GM19395 (cell line): ENCODE results near the gene NEGR1.

Experiments used
- ATAC-seq: cut with Tn5 transposase; IDR thresholded peaks from one replicate; pipeline ENCODE4 v1.9.1; 2021; ENCODE audit warnings: mild to moderate bottlenecking, moderate library complexity; ENCODE audit not compliant: unreplicated experiment

The NEGR1 gene

GRCh38 chr1:71510725-71511124 lies 771.6 kb downstream of the NEGR1 start:
- no peak for ATAC-seq

GRCh38 chr1:71509051-71509595 lies 773.2 kb downstream of the NEGR1 start:
- no peak for ATAC-seq

- ATAC-seq = no peak
Observed at GRCh38 chr1:71502006-71502405, 780.3 kb downstream of the NEGR1 start.

- no peak for ATAC-seq
Observed at GRCh38 chr1:71498542-71498941, 783.8 kb downstream of the NEGR1 start.

- ATAC-seq = no peak
Observed at GRCh38 chr1:71494163-71494562, 788.2 kb downstream of the NEGR1 start.

- ATAC-seq = no peak
Observed at GRCh38 chr1:71492298-71493041, 789.9 kb downstream of the NEGR1 start.

- ATAC-seq = no peak
Observed at GRCh38 chr1:71490432-71490831, 791.9 kb downstream of the NEGR1 start.

GRCh38 chr1:71488555-71489252 lies 793.6 kb downstream of the NEGR1 start:
- ATAC-seq = no peak

- ATAC-seq = no peak
Observed at GRCh38 chr1:71473331-71473730, 809.0 kb downstream of the NEGR1 start.

GRCh38 chr1:71465093-71465492 lies 817.2 kb downstream of the NEGR1 start:
- no peak for ATAC-seq

- no peak for ATAC-seq
Observed at GRCh38 chr1:71464016-71464415, 818.3 kb downstream of the NEGR1 start.

GRCh38 chr1:71463144-71463543 lies 819.2 kb downstream of the NEGR1 start:
- ATAC-seq = no peak

- ATAC-seq = no peak
Observed at GRCh38 chr1:71462247-71462646, 820.1 kb downstream of the NEGR1 start.

- ATAC-seq = no peak
Observed at GRCh38 chr1:71461416-71461815, 820.9 kb downstream of the NEGR1 start.

GRCh38 chr1:71448444-71448843 lies 833.9 kb downstream of the NEGR1 start:
- no peak for ATAC-seq

GRCh38 chr1:71438626-71439025 lies 843.7 kb downstream of the NEGR1 start:
- ATAC-seq = no peak

- no peak for ATAC-seq
Observed at GRCh38 chr1:71435951-71436350, 846.4 kb downstream of the NEGR1 start.

- ATAC-seq = no peak
Observed at GRCh38 chr1:71434240-71434639, 848.1 kb downstream of the NEGR1 start.

GRCh38 chr1:71428029-71428428 lies 854.3 kb downstream of the NEGR1 start:
- no peak for ATAC-seq

- no peak for ATAC-seq
Observed at GRCh38 chr1:71427066-71427465, 855.3 kb downstream of the NEGR1 start.

- no peak for ATAC-seq
Observed at GRCh38 chr1:71424536-71424935, 857.8 kb downstream of the NEGR1 start.

- no peak for ATAC-seq
Observed at GRCh38 chr1:71422221-71422620, 860.1 kb downstream of the NEGR1 start.
